A549 (cell line): ENCODE results near the gene RCAN3. TPM values are rescaled to one million over a fixed set of nuclear protein-coding genes. Genes with fewer than 3 reads are reported as not detected.

ENCODE experiments used
- ATAC-seq, 2 experiments: fragments of 200-7000 bp in 1 of 2; fragments of >200 bp in 1 of 2; cut with Nextera tagmentation in 1 of 2; cut with Tn5 transposase in 1 of 2; 3 replicates each; pipeline versions ENCODE4 v1.8.0 to v1.9.1; 2018 to 2020; ENCODE audit warnings: mild to moderate bottlenecking in 1 of 2, moderate library complexity in 1 of 2
- CTCF ChIA-PET: fragments of 300-600 bp; sonication (Branson Sonifier 250); formaldehyde crosslinking; extraction: SDS; loops from one replicate; lab custom pipeline; 2021; ENCODE audit warnings: antibody characterized with exemption, inconsistent platforms; lab: Yijun Ruan, JAX
- POLR2A ChIA-PET: fragments of 350-600 bp; formaldehyde crosslinking; extraction: SDS; loops from one replicate; lab custom pipeline; 2021; ENCODE audit warnings: antibody characterized with exemption, inconsistent platforms; lab: Yijun Ruan, JAX
- DNase-seq, 2 experiments: peaks; one replicate each; pipeline versions ENCODE4 v3.0.0 to v3.0.0-alpha.2; 2011 to 2016; ENCODE audit warnings: low read depth in 1 of 2, low spot score in 1 of 2
- FAIRE-seq: peaks from 2 replicates; lab custom pipeline; 2011; peaks lifted over from hg19 to GRCh38; lab: Jason Lieb, UNC
- H3K27ac ChIP-seq, 2 experiments: fragments of >200 bp; sonication (Bioruptor Twin); formaldehyde crosslinking; 3 replicates each; pipeline ENCODE4 v1.5.1; 2016 to 2017
- H3K4me1 ChIP-seq: fragments of >200 bp; sonication (Bioruptor Twin); formaldehyde crosslinking; 3 replicates; pipeline ENCODE4 v1.6.1; 2016
- H3K4me2 ChIP-seq: fragments of >200 bp; sonication (Bioruptor Twin); formaldehyde crosslinking; 3 replicates; pipeline ENCODE4 v1.6.1; 2016
- H3K4me3 ChIP-seq: fragments of >200 bp; sonication (Bioruptor Twin); formaldehyde crosslinking; 3 replicates; pipeline ENCODE4 v1.5.1; 2016
- H3K9me3 ChIP-seq: fragments of >200 bp; sonication (Bioruptor Twin); formaldehyde crosslinking; 3 replicates; pipeline ENCODE4 v1.6.1; 2016
- CEBPB ChIP-seq, 2 experiments: fragments of >200 bp in 1 of 2; sonication (Bioruptor Twin) in 1 of 2; formaldehyde crosslinking in 1 of 2; IDR thresholded peaks; 2 replicates each; pipeline ENCODE4 v1.6.1; 2012 to 2016
- EHF ChIP-seq: fragments of 250-450 bp; sonication (Bioruptor Pico); IDR thresholded peaks from 2 replicates; pipeline ENCODE4 v1.5.0; 2020; ENCODE audit warnings: mild to moderate bottlenecking
- EHMT2 ChIP-seq: fragments of 200-600 bp; sonication (generic); IDR thresholded peaks from 2 replicates; pipeline ENCODE4 v1.6.1; 2016; ENCODE audit warnings: antibody characterized with exemption, low read depth, mild to moderate bottlenecking, moderate library complexity
- EP300 ChIP-seq, 2 experiments: fragments of >200 bp; sonication (Bioruptor Twin); formaldehyde crosslinking; IDR thresholded peaks; 2 replicates in 1 of 2; 3 replicates in 1 of 2; pipeline ENCODE4 v1.6.1; 2016 to 2017
- FOSB ChIP-seq: fragments of 250-450 bp; sonication (Bioruptor Pico); IDR thresholded peaks from 2 replicates; pipeline ENCODE4 v1.5.0; 2020; ENCODE audit warnings: mild to moderate bottlenecking, moderate library complexity
- FOSL2 ChIP-seq, 2 experiments: fragments of 450-650 bp in 1 of 2; fragments of >200 bp in 1 of 2; sonication (Bioruptor Twin) in 1 of 2; formaldehyde crosslinking; IDR thresholded peaks; 2 replicates each; pipeline versions ENCODE4 v1.5.0 to v1.6.1; 2016 to 2020; ENCODE audit warnings: mild to moderate bottlenecking in 1 of 2, moderate library complexity in 1 of 2
- GATA3 ChIP-seq: IDR thresholded peaks from 2 replicates; pipeline ENCODE4 v1.6.1; 2012; ENCODE audit warnings: borderline replicate concordance
- HEYL ChIP-seq: fragments of 250-450 bp; sonication (Bioruptor Pico); IDR thresholded peaks from 2 replicates; pipeline ENCODE4 v1.8.0; 2021; ENCODE audit warnings: mild to moderate bottlenecking, moderate library complexity
- HOXA7 ChIP-seq: fragments of 250-450 bp; sonication (Bioruptor Pico); IDR thresholded peaks from 2 replicates; pipeline ENCODE4 v1.5.0; 2020; ENCODE audit warnings: mild to moderate bottlenecking, moderate library complexity
- JUN ChIP-seq, 2 experiments: fragments of >200 bp; sonication (Bioruptor Twin); formaldehyde crosslinking; IDR thresholded peaks; 2 replicates in 1 of 2; 3 replicates in 1 of 2; pipeline ENCODE4 v1.6.1; 2016 to 2017
- JUNB ChIP-seq: fragments of >200 bp; sonication (Bioruptor Twin); formaldehyde crosslinking; IDR thresholded peaks from 2 replicates; pipeline ENCODE4 v1.6.1; 2016
- KDM1A ChIP-seq: fragments of 200-600 bp; sonication (generic); IDR thresholded peaks from 2 replicates; pipeline ENCODE4 v1.6.1; 2016; ENCODE audit warnings: low read depth, mild to moderate bottlenecking
- KDM5A ChIP-seq: fragments of 200-600 bp; sonication (generic); IDR thresholded peaks from 2 replicates; pipeline ENCODE4 v1.6.1; 2016; ENCODE audit warnings: antibody characterized with exemption, mild to moderate bottlenecking
- MAZ ChIP-seq: fragments of 150-350 bp; IDR thresholded peaks from 2 replicates; pipeline ENCODE4 v1.6.1; 2014; ENCODE audit warnings: antibody characterized with exemption, low read depth, low read length, borderline replicate concordance
- NPAS2 ChIP-seq: fragments of 250-450 bp; sonication (Bioruptor Pico); IDR thresholded peaks from 2 replicates; pipeline ENCODE4 v1.8.0; 2022; ENCODE audit warnings: mild to moderate bottlenecking, moderate library complexity, borderline replicate concordance
- NR3C1 ChIP-seq: fragments of >200 bp; sonication (Bioruptor Twin); formaldehyde crosslinking; IDR thresholded peaks from 3 replicates; pipeline ENCODE4 v1.6.1; 2017
- PHF8 ChIP-seq: fragments of 200-600 bp; sonication (generic); IDR thresholded peaks from 2 replicates; pipeline ENCODE4 v1.6.1; 2016; ENCODE audit warnings: low read depth, mild to moderate bottlenecking, antibody characterized with exemption, moderate library complexity, borderline replicate concordance
- POLR2AphosphoS2 ChIP-seq: conservative IDR thresholded peaks from 2 replicates; pipeline ENCODE4 v1.6.1; 2012; ENCODE audit warnings: low read length, improper control_type of control experiment, inconsistent platforms
- RAD21 ChIP-seq, 2 experiments: fragments of >200 bp in 1 of 2; sonication (Bioruptor Twin) in 1 of 2; formaldehyde crosslinking in 1 of 2; IDR thresholded peaks in 1 of 2; conservative IDR thresholded peaks in 1 of 2; 2 replicates in 1 of 2; 3 replicates in 1 of 2; pipeline ENCODE4 v1.6.1; 2012 to 2018; ENCODE audit warnings: inconsistent platforms in 1 of 2
- RARB ChIP-seq: fragments of 250-450 bp; sonication (Bioruptor Pico); IDR thresholded peaks from 2 replicates; pipeline ENCODE4 v1.8.0; 2021; ENCODE audit warnings: mild to moderate bottlenecking, moderate library complexity
- SMC3 ChIP-seq: fragments of >200 bp; sonication (Bioruptor Twin); formaldehyde crosslinking; IDR thresholded peaks from 3 replicates; pipeline ENCODE4 v1.6.1; 2018; ENCODE audit warnings: inconsistent platforms
- ZFP36 ChIP-seq: fragments of 450-650 bp; IDR thresholded peaks from 2 replicates; pipeline ENCODE4 v1.6.1; 2014; ENCODE audit warnings: borderline replicate concordance; ENCODE audit not compliant: partially characterized antibody
- WGBS: methylation state at CpG from one replicate; pipeline ENCODE4 v1.1.6; 2017; ENCODE audit errors: missing lambda C conversion rate; 5-methylcytosine and 5-hydroxymethylcytosine counted together
- polyA plus RNA-seq, 4 experiments: library from polyadenylated mRNA; depleted of rRNA in 3 of 4; stranded (reverse); fragments of >200 nt; fragmentation: RNase III in 1 of 4; extraction: RNeasy Plus Mini Kit Qiagen cat#74134 plus additional on column Dnase treatment in 1 of 4; gene quantifications; 2 replicates in 3 of 4; 3 replicates in 1 of 4; pipeline ENCODE4 v1.2.3, GENCODE V29; 2011 to 2017
- TF ChIP-seq, protein P1 (sequence below): fragments of >200 bp; sonication (Bioruptor Twin); formaldehyde crosslinking; IDR thresholded peaks from 3 replicates; pipeline ENCODE4 v1.6.1; 2016
- TF ChIP-seq, protein P2 (sequence below): IDR thresholded peaks from 2 replicates; pipeline ENCODE4 v1.6.1; 2012; ENCODE audit warnings: low read depth, borderline replicate concordance
- TF ChIP-seq, protein P3 (sequence below): IDR thresholded peaks from 2 replicates; pipeline ENCODE4 v1.6.1; 2012
- TF ChIP-seq, protein P4 (sequence below): fragments of >200 bp; sonication (Bioruptor Twin); formaldehyde crosslinking; IDR thresholded peaks from 3 replicates; pipeline ENCODE4 v1.5.1; 2016
- TF ChIP-seq, protein P5 (sequence below): fragments of >200 bp; sonication (Bioruptor Twin); formaldehyde crosslinking; IDR thresholded peaks from 2 replicates; pipeline ENCODE4 v1.6.1; 2016

RCAN3 gene
- polyA plus RNA-seq, 2 of the 4 experiments (the other 2 are of a cell fraction): 7.4 to 14.6 TPM

DNA sequence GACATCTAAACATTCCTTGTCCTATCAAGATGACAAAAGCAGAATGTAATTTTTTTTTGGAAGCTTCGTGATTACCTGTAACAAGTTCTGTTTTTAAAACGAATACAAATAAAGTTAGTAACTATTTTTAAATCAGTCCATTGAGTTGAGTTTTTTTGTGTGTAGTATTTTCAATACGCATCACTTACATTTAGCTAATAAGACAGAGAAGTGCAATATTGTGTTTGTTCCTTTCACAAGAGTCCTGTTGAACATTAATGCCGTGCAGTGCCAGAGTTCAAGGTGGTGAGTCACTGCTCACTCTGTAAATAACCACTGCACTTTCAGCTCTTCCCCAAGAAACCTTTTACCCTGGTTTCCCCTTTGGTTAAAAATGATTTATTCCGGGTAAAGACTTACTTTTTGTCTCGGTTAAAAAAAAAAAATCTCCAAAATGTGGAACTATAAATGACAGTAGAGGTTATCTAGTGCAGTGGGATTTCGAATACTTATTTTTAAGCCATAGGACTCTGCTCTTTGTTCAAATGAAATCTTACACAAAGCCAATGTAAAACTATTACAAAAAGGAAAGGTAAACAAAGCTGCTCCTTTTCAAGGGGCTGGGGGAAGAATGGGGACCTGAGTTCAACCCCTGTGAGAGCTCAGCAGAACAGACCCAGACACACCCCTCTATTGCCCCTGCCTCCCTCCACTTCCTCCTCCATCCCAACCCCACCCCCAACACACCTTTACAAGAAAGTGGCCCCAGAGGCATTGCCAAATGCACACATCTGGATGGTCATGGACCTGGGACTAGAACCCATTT lies 38.5 kb downstream of the RCAN3 start:
- H3K27ac ChIP-seq: peak overlapping the region; percentile 84 to 94
- no peaks in the 10 kb centered on the region for H3K9me3 ChIP-seq
- FAIRE-seq: no peak
- under 1% methylated on average over 7 of the region's 7 CpGs for WGBS
- ChIA-PET POLR2A (interaction anchor here (0.5 to 1.4 kb wide), 4 partner anchors 18 to 95 kb away, joined by 3 to 5 read pairs (median 3); partner anchors contain the start of gene RCAN3), CTCF (interaction anchor here (0.6 to 1.7 kb wide), 10 partner anchors 8 to 359 kb away, joined by 3 to 7 read pairs (median 3); partner anchors contain the start of gene NIPAL3)
- H3K4me2 ChIP-seq: peak overlapping the region; percentile 88
- H3K4me3 ChIP-seq: peak overlapping the region; percentile 27; the same call in 2 of the 3 replicates
- TF ChIP-seq HEYL (CRISPR knock-in tag) (no peak), RAD21 (conservative IDR thresholded peaks at IDR 0.05 in 1 of 2, IDR thresholded peaks at IDR 0.05 in 1 of 2) (peak; percentile 14 to 23; a peak in 2 of 5 replicates), EHF (no peak), GATA3 (peak; percentile 47; the same call in 1 of the 2 replicates), CEBPB (IDR thresholded peaks at IDR 0.05) (peak; percentile 67 to 83), JUNB (peak; percentile 67), JUN (IDR thresholded peaks at IDR 0.05) (peak; percentile 60 to 68; a peak in 3 of 5 replicates), SMC3 (0 out of 3 replicates have a peak, but pooled peaks have one; percentile 12), NR3C1 (no peak), NPAS2 (CRISPR knock-in tag) (no peak), EP300 (IDR thresholded peaks at IDR 0.05) (0 out of 5 replicates have a peak, but pooled peaks have one; percentile 28 to 53), PHF8 (no peak), FOSL2 (IDR thresholded peaks at IDR 0.05) (peak; percentile 82), FOSL2 (CRISPR knock-in tag; IDR thresholded peaks at IDR 0.05) (peak; percentile 95)
- TF ChIP-seq, protein P1, sequence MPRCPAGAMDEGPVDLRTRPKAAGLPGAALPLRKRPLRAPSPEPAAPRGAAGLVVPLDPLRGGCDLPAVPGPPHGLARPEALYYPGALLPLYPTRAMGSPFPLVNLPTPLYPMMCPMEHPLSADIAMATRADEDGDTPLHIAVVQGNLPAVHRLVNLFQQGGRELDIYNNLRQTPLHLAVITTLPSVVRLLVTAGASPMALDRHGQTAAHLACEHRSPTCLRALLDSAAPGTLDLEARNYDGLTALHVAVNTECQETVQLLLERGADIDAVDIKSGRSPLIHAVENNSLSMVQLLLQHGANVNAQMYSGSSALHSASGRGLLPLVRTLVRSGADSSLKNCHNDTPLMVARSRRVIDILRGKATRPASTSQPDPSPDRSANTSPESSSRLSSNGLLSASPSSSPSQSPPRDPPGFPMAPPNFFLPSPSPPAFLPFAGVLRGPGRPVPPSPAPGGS: 0 out of 3 replicates have a peak, but pooled peaks have one; percentile 26
- TF ChIP-seq, protein P2, sequence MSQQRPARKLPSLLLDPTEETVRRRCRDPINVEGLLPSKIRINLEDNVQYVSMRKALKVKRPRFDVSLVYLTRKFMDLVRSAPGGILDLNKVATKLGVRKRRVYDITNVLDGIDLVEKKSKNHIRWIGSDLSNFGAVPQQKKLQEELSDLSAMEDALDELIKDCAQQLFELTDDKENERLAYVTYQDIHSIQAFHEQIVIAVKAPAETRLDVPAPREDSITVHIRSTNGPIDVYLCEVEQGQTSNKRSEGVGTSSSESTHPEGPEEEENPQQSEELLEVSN: no peak
- TF ChIP-seq, protein P3, sequence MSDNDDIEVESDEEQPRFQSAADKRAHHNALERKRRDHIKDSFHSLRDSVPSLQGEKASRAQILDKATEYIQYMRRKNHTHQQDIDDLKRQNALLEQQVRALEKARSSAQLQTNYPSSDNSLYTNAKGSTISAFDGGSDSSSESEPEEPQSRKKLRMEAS: no peak
- DNase-seq: peak; percentile 32 to 83
- H3K4me1 ChIP-seq: peaks cover 71% of the 10 kb centered on the region
- peak; percentile 93 to 96 for ATAC-seq

DNA sequence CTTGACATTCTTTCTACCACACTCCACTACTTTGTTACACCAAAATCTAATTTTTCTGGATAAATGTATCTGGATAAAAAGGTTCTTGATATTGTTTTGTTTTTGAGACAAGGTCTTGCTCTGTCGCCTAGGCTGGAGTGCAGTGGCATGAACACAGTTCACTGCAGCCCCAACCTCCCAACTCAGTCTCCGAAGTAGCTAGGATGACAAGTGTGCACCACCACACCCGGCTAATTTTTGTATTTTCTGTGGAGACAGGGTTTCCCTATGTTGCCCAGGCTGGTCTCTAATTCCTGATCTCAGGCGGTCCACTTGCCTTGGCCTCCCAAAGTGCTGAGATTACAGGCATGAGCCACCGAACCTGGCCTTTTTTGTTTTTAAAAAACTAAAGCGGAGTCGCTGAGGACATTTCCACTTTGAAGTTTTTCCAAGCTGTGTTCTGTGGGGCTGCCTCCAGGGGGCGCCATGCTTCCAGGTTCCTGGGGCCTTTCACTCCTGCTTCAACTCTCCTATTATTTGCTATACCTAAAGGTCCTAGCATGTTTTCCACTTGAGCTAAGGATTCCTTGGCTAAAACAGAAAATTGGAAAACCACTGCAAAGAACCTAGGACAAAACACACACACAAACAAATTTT lies 39.2 kb downstream of the RCAN3 start:
- H3K4me1 ChIP-seq: peaks cover 64% of the 10 kb centered on the region
- ChIA-PET POLR2A (interaction anchor here (0.7 to 1.0 kb wide), 2 partner anchors 21 to 94 kb away, joined by 3 read pairs; no protein-coding TSS in a partner anchor), CTCF (interaction anchor here (0.7 to 1.7 kb wide), 13 partner anchors 9 to 294 kb away, joined by 3 to 7 read pairs (median 3); partner anchors contain the start of gene NIPAL3)
- peak overlapping the region; percentile 25; the same call in 1 of the 3 replicates for H3K4me3 ChIP-seq
- ATAC-seq (peak in 1 of 2 experiments; percentile 35; a peak in 3 of 6 replicates), FAIRE-seq (no peak), DNase-seq (peak in 1 of 2 experiments; percentile 35)
- H3K27ac ChIP-seq: peak overlapping the region; percentile 84 to 94
- peak overlapping the region; percentile 88 for H3K4me2 ChIP-seq
- H3K9me3 ChIP-seq: no peaks in the 10 kb centered on the region
- 31% methylated on average over 8 of the region's 8 CpGs for WGBS
- TF ChIP-seq MAZ (no peak), RARB (CRISPR knock-in tag) (no peak), POLR2AphosphoS2 (no peak), EHMT2 (no peak), ZFP36 (no peak), RAD21 (conservative IDR thresholded peaks at IDR 0.05 in 1 of 2, IDR thresholded peaks at IDR 0.05 in 1 of 2) (peak; percentile 66 to 70), KDM5A (no peak), KDM1A (no peak), FOSB (CRISPR knock-in tag) (no peak), HOXA7 (CRISPR knock-in tag) (no peak)
- TF ChIP-seq, protein P4, sequence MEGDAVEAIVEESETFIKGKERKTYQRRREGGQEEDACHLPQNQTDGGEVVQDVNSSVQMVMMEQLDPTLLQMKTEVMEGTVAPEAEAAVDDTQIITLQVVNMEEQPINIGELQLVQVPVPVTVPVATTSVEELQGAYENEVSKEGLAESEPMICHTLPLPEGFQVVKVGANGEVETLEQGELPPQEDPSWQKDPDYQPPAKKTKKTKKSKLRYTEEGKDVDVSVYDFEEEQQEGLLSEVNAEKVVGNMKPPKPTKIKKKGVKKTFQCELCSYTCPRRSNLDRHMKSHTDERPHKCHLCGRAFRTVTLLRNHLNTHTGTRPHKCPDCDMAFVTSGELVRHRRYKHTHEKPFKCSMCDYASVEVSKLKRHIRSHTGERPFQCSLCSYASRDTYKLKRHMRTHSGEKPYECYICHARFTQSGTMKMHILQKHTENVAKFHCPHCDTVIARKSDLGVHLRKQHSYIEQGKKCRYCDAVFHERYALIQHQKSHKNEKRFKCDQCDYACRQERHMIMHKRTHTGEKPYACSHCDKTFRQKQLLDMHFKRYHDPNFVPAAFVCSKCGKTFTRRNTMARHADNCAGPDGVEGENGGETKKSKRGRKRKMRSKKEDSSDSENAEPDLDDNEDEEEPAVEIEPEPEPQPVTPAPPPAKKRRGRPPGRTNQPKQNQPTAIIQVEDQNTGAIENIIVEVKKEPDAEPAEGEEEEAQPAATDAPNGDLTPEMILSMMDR: peak; percentile 72
- TF ChIP-seq, protein P3: no peak
- TF ChIP-seq, protein P5, sequence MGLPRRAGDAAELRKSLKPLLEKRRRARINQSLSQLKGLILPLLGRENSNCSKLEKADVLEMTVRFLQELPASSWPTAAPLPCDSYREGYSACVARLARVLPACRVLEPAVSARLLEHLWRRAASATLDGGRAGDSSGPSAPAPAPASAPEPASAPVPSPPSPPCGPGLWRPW: no peak
